Cardiac fibroblast (primary cell): Measurements from ENCODE around the gene SMTNL1.

Experiments
- DNase-seq, 2 donors: peaks; one replicate each; pipeline versions ENCODE4 v3.0.0 to v3.0.0-alpha.2; 2010; ENCODE audit warnings: low read depth in 2 of 2
- H3K4me3 ChIP-seq, 2 donors: replicated peaks in 1 of 2; 1 replicate in 1 of 2; 2 replicates in 1 of 2; pipeline ENCODE4 v1.5.1; 2011; ENCODE audit warnings: low read depth in 2 of 2, low read length in 2 of 2, mild to moderate bottlenecking in 2 of 2, moderate library complexity in 1 of 2
- TF ChIP-seq, protein P1 (sequence below): IDR thresholded peaks from one replicate; pipeline ENCODE4 v1.5.1; 2011; ENCODE audit warnings: low read depth, mild to moderate bottlenecking, low read length, inconsistent platforms

The SMTNL1 gene

DNA sequence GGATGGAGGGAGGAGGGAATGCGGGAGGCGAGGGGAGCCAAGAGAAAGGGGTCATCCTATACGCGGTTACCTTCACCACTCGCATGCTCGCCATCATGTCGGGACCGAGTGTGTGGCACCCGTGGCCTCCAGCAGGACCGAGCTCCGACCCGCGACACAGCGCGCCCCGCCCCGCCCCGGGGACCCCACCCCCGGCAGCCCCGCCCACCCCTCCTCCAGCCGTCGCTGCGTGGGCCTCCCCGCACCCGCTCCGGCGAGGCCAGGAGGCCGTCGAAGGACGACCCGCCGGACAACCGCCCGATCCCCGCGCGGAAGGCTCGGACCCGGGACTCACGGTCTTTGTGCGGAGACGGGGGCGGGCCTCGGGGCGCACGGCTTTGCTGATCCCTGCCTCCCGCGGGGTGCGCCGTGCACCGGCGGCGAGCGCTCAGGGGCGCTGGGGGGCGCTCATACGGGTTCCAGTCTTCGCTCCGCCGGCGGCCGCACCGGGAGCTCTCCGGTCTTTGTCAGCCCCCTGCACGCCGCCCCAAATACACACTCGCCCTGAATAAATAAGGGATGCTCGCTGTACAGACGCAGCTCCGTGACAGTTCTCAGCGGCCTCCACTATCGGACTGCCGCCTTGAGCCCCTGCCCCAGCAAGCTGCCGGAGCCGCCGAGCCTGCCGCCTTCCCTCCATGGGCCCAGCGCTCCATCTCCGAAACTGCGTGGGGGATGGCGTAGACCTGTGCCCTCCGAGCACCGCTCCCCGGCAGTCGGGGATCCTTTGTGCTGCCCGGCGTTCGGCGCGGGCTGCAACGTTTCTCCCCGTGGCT is 30.3 kb downstream of the SMTNL1 start, which contains the start of gene UBE2L6:
Gene UBE2L6 (minus strand): TSS at position 158 of the 815 bp plus-strand sequence. CDS start 61 bp downstream, at position 97.
- peak in 1 of 2 donors; percentile 38 for DNase-seq
- H3K4me3 ChIP-seq: peak within 1 kb of the TSS; percentile 88 to 92
- TF ChIP-seq, protein P1, sequence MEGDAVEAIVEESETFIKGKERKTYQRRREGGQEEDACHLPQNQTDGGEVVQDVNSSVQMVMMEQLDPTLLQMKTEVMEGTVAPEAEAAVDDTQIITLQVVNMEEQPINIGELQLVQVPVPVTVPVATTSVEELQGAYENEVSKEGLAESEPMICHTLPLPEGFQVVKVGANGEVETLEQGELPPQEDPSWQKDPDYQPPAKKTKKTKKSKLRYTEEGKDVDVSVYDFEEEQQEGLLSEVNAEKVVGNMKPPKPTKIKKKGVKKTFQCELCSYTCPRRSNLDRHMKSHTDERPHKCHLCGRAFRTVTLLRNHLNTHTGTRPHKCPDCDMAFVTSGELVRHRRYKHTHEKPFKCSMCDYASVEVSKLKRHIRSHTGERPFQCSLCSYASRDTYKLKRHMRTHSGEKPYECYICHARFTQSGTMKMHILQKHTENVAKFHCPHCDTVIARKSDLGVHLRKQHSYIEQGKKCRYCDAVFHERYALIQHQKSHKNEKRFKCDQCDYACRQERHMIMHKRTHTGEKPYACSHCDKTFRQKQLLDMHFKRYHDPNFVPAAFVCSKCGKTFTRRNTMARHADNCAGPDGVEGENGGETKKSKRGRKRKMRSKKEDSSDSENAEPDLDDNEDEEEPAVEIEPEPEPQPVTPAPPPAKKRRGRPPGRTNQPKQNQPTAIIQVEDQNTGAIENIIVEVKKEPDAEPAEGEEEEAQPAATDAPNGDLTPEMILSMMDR: no peak

DNA sequence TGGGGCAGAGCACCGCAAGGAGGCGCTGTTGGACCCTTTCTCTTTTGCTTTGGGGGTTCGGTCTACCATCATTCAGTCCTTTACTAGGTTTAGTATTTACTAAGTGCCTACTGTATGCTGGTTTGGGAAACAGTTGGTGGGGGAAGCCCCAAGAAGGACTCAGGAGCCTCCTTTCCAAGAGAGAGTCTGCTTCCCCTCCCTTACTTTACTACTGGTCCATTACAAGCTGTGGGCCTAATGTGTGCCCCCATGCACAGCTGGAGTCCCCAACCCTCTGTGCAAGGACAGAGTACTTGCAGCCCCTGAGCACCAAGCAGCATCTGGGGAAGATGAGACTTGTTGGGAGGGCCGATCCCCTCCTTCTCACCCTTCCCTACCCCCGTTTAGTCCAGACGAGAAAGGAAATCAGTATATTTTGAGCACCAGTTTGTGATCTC is 31.0 kb downstream of the SMTNL1 start:
- H3K4me3 ChIP-seq: peak overlapping the region; percentile 88 to 92
- peak; percentile 82 to 83 for DNase-seq
- TF ChIP-seq, protein P1: peak; percentile 98

DNA sequence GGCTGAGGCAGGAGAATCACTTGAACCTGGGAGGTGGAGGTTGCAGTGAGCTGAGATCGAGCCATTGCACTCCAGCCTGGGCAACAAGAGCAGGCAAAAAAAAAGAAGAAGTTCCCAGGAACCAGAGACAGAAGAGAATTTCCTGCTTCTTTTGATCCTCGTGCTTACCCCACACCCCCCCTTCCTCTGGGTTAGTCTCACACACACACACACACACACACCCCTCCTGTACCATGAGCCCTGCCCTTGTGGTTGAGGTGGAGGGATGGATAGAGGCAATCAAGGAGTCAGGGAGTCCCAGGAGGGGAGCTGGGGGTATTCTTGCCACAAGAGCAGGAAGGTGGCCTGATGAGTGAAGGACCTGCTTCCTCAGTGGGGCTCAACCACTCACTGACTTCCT is 34.2 kb downstream of the SMTNL1 start:
- no peak for DNase-seq
- no peak overlapping the region for H3K4me3 ChIP-seq
- TF ChIP-seq, protein P1: no peak

DNA sequence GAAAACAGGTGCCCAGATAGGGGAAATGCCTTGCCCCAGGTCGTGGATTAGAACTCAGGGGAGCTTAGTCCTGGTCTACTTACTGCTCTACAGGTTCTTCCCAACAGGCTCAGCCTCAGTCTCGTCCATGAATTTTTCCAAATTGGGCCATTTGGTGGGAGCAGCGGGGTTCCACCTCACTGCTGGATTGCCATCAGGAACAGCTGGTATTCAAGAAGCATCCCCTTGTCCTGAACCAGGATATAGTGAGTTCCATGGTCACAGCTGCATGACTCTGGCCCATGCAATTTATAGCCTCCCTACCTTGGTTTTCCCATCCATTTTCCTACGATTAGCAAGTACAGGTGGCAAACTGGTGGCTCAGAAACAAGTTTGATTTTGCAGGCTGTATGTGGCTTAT is 36.7 kb downstream of the SMTNL1 start:
- DNase-seq: no peak
- TF ChIP-seq, protein P1: no peak
- H3K4me3 ChIP-seq: no peak overlapping the region

DNA sequence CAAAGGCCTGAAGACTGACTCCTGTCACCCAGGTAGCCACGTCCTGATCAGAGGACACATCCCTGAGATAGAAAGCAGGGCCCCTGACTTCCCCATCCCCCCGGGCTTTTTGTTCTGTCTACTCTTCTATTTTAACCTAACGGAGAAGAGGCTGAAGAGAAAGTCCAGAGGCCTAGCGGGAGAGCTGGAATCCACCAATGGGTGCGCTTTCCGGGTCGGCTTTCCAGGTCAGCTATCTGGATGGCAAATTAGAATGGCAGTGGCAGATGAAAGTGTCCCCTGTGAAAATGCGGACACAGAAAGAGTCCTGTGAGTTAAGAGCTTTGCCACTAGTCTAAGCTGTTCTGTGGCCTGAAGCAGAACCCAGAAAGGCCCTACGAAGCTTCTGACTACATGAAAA is 46.9 kb downstream of the SMTNL1 start:
- DNase-seq: no peak
- TF ChIP-seq, protein P1: no peak

DNA sequence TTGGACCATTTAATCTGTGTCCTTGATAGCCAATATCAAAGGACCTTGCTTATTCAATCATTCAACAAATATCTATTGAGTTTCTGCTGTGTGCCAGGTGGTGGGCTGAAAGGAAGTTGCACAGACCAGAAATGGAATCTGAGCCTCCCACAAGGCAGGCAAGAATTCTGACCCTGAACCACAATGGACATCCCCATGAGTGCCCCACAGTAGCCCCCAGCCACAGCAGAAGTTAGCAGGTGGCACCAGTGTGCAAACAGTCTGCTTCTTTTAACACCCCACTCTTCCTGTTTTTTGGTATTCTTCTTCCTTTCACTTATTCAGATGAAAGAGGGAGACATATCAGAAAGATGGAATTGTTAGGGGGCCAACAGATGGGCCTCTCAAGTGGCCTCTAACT is 47.9 kb downstream of the SMTNL1 start:
- TF ChIP-seq, protein P1: no peak
- H3K4me3 ChIP-seq: no peak overlapping the region
- no peak for DNase-seq

More for the DNA sequence above, 46.9 kb downstream of the SMTNL1 start:
- no peak overlapping the region for H3K4me3 ChIP-seq
